CD4-positive, alpha-beta T cell (primary cell): ENCODE data around the gene SIDT1. TPM values are rescaled to one million over a fixed set of nuclear protein-coding genes. Genes with fewer than 3 reads are reported as not detected.

Source experiments
- ATAC-seq: fragments of 200-7000 bp; cut with Tn5 transposase; one replicate; pipeline ENCODE4 v1.10.0; 2022; ENCODE audit warnings: mild to moderate bottlenecking; ENCODE audit not compliant: poor library complexity
- CTCF ChIA-PET: fragments of 350-600 bp; sonication (Branson Sonifier 250); formaldehyde crosslinking; loops from one replicate; lab custom pipeline; 2021; ENCODE audit warnings: antibody characterized with exemption, inconsistent platforms; lab: Charles Lee
- POLR2A ChIA-PET: fragments of 350-600 bp; sonication (Branson Sonifier 250); formaldehyde crosslinking; loops from one replicate; lab custom pipeline; 2021; ENCODE audit warnings: antibody characterized with exemption, inconsistent platforms; lab: Charles Lee
- DNase-seq, 14 experiments: peaks; one replicate each; pipeline ENCODE4 v3.0.0-alpha.2; 2013 to 2020; ENCODE audit warnings: mixed read lengths in 2 of 14
- H3K27ac ChIP-seq, 2 donors: one replicate each; pipeline versions ENCODE4 v1.5.1 to v1.7.0; 2013; ENCODE audit warnings: low read length in 2 of 2, low read depth in 1 of 2, mild to moderate bottlenecking in 1 of 2
- H3K27me3 ChIP-seq, 2 experiments: 1 replicate in 1 of 2; 2 replicates in 1 of 2; pipeline versions ENCODE4 v1.6.1 to v1.7.0; 2013; ENCODE audit warnings: low read length in 2 of 2, control low read depth in 1 of 2, mild to moderate bottlenecking in 1 of 2, moderate library complexity in 1 of 2; ENCODE audit not compliant: insufficient read depth in 2 of 2, control insufficient read depth in 1 of 2
- H3K36me3 ChIP-seq: one replicate; pipeline ENCODE4 v1.6.1; 2013; ENCODE audit warnings: low read length, control low read depth; ENCODE audit not compliant: insufficient read depth
- H3K4me1 ChIP-seq: one replicate; pipeline ENCODE4 v1.6.1; 2013; ENCODE audit warnings: low read length, control low read depth; ENCODE audit not compliant: insufficient read depth
- H3K4me3 ChIP-seq: one replicate; pipeline ENCODE4 v1.5.1; 2013; ENCODE audit warnings: mild to moderate bottlenecking, low read length, moderate library complexity
- H3K9me3 ChIP-seq, 2 experiments: 1 replicate in 1 of 2; 2 replicates in 1 of 2; pipeline versions ENCODE4 v1.6.1 to v1.7.0; 2013; ENCODE audit warnings: low read length in 2 of 2, mild to moderate bottlenecking in 2 of 2, control low read depth in 1 of 2, moderate library complexity in 1 of 2; ENCODE audit not compliant: control insufficient read depth in 1 of 2, insufficient read depth in 1 of 2
- H3K27ac Mint-ChIP-seq: one replicate; pipeline ENCODE4 v1.8.0; 2020; ENCODE audit warnings: mixed read lengths
- H3K27me3 Mint-ChIP-seq: one replicate; pipeline ENCODE4 v1.8.0; 2021; ENCODE audit warnings: mixed read lengths
- H3K36me3 Mint-ChIP-seq: one replicate; pipeline ENCODE4 v1.8.0; 2021; ENCODE audit warnings: low read depth, mixed read lengths
- H3K4me1 Mint-ChIP-seq: one replicate; pipeline ENCODE4 v1.8.0; 2021; ENCODE audit warnings: low read depth, mixed read lengths
- H3K4me3 Mint-ChIP-seq: one replicate; pipeline ENCODE4 v1.8.0; 2020; ENCODE audit warnings: mild to moderate bottlenecking, mixed read lengths
- H3K9me3 Mint-ChIP-seq: one replicate; pipeline ENCODE4 v1.8.0; 2020; ENCODE audit warnings: mixed read lengths
- CTCF ChIP-seq: fragments of 200-600 bp; IDR thresholded peaks from one replicate; pipeline ENCODE4 v1.8.0; 2022; ENCODE audit warnings: antibody characterized with exemption, mild to moderate bottlenecking
- intact Hi-C, 2 experiments: fragments of 100-400 bp; cut with DNase I in 1 of 2; cut with micrococcal nuclease in 1 of 2; formaldehyde crosslinking; loops; one replicate each; pipeline versions ENCODE4 v1.15.1 to v1.9.0; 2023 to 2025; cut with DNase I, micrococcal nuclease
- total RNA-seq, 174 experiments: library from RNA in 2 of 174; stranded (reverse) in 2 of 174; gene quantifications; one replicate each; pipeline ENCODE4 v1.2.3 and lab custom pipeline; 2021 to 2026

Gene SIDT1
- total RNA-seq, 2 experiments from 2014 or later = 28.8 to 37.3 TPM

GRCh38 chr3:113556316-113556945 is 24.1 kb downstream of the SIDT1 start:
- no peak for TF ChIP-seq CTCF
- H3K27ac Mint-ChIP-seq = no peak overlapping the region
- Histone ChIP-seq H3K36me3 (no peaks in the 10 kb centered on the region), H3K4me1 (peaks cover 22% of the 10 kb centered on the region), H3K27me3 (no peaks in the 10 kb centered on the region), H3K27ac (no peak overlapping the region), H3K9me3 (no peaks in the 10 kb centered on the region), H3K4me3 (no peak overlapping the region)
- H3K4me3 Mint-ChIP-seq = no peak overlapping the region
- POLR2A ChIA-PET = interaction anchor here (3.4 kb wide), 1 partner anchor 42 kb away, joined by 11 read pairs; the partner anchor contains the start of gene SPICE1
- DNase-seq (no peak), ATAC-seq (no peak)
- no peaks in the 10 kb centered on the region for H3K9me3 Mint-ChIP-seq
- H3K36me3 Mint-ChIP-seq = peaks cover 25% of the 10 kb centered on the region
- CTCF ChIA-PET = interaction anchor here (1.0 to 1.7 kb wide), 4 partner anchors 21 to 189 kb away, joined by 3 to 7 read pairs (median 4); partner anchors contain the start of gene SPICE1
- intact Hi-C loops = no loop called here
- no peaks in the 10 kb centered on the region for H3K27me3 Mint-ChIP-seq
- H3K4me1 Mint-ChIP-seq = peaks cover 56% of the 10 kb centered on the region

GRCh38 chr3:113556946-113557335 is 24.6 kb downstream of the SIDT1 start:
- peaks cover 60% of the 10 kb centered on the region for H3K4me1 Mint-ChIP-seq
- Histone ChIP-seq H3K36me3 (no peaks in the 10 kb centered on the region), H3K27ac (no peak overlapping the region), H3K27me3 (no peaks in the 10 kb centered on the region), H3K4me3 (no peak overlapping the region), H3K9me3 (no peaks in the 10 kb centered on the region), H3K4me1 (peaks cover 26% of the 10 kb centered on the region)
- no peak for TF ChIP-seq CTCF
- peak overlapping the region; percentile 9 for H3K27ac Mint-ChIP-seq
- H3K9me3 Mint-ChIP-seq = no peaks in the 10 kb centered on the region
- intact Hi-C loops = no loop called here
- CTCF ChIA-PET = interaction anchor here (1.4 to 1.7 kb wide), 2 partner anchors 42 to 188 kb away, joined by 3 to 7 read pairs; partner anchors contain the start of gene SPICE1
- ATAC-seq = no peak
- DNase-seq = no peak
- POLR2A ChIA-PET = interaction anchor here (3.4 kb wide), 1 partner anchor 43 kb away, joined by 11 read pairs; the partner anchor contains the start of gene SPICE1
- H3K4me3 Mint-ChIP-seq = no peak overlapping the region
- no peaks in the 10 kb centered on the region for H3K27me3 Mint-ChIP-seq
- H3K36me3 Mint-ChIP-seq = peaks cover 24% of the 10 kb centered on the region

- H3K36me3 Mint-ChIP-seq = peaks cover 22% of the 10 kb centered on the region
These were observed 25.0 kb downstream of the SIDT1 start for GRCh38 chr3:113557374-113557773.

More at GRCh38 chr3:113557374-113557773, 25.0 kb downstream of the SIDT1 start:
- Histone ChIP-seq H3K27me3 (no peaks in the 10 kb centered on the region), H3K4me1 (peaks cover 27% of the 10 kb centered on the region), H3K27ac (no peak overlapping the region), H3K36me3 (no peaks in the 10 kb centered on the region), H3K4me3 (no peak overlapping the region), H3K9me3 (no peaks in the 10 kb centered on the region)
- DNase-seq = no peak
- ChIA-PET CTCF (interaction anchor here (1.4 kb wide), 1 partner anchor 188 kb away, joined by 3 read pairs; no protein-coding TSS in a partner anchor), POLR2A (interaction anchor here (3.4 kb wide), 1 partner anchor 43 kb away, joined by 11 read pairs; the partner anchor contains the start of gene SPICE1)
- Mint-ChIP-seq H3K27me3 (no peaks in the 10 kb centered on the region), H3K4me1 (peaks cover 60% of the 10 kb centered on the region), H3K4me3 (no peak overlapping the region), H3K9me3 (no peaks in the 10 kb centered on the region), H3K27ac (peak overlapping the region; percentile 9)
- intact Hi-C loops = no loop called here
- ATAC-seq = no peak
- TF ChIP-seq CTCF = no peak
